ENCODE data around the gene CLEC18C. TPM values are rescaled to one million over a fixed set of nuclear protein-coding genes. Genes with fewer than 3 reads are reported as not detected.

The CLEC18C gene
- total and polyA plus RNA-seq, 2 of the 4 experiments (the other 2 are of a cell fraction): 0.03 TPM; not detected in 1

DNA sequence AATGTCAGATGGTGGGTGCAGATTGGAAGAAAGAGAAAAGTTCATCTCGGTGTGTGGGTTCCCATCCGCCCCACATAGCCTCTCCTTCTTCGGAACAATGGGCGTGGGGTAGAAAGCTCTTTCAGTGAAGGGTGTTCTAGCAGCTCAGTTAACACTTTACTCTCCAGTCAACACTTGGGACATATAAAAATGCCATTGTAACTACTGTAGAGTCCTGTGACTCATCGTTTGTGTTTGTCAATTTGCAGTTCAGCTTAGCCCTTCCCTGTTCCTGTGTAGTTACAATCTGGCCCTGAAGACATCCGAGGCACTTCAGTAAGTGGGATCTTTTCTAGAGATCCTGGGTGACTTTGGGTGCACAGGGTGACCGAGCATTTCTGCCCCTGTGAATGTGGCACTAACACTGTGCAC lies 11.5 kb upstream of the CLEC18C start:
- Histone ChIP-seq H3K27me3 (ENCODE audit: control insufficient read depth, insufficient read depth, low read length) (no peaks in the 10 kb centered on the region), H4K8ac (ENCODE audit: low read depth in 2 of 2, low read length in 2 of 2) (no peak overlapping the region), H3K9me1 (ENCODE audit: insufficient read depth, low read length) (peaks cover 10% of the 10 kb centered on the region; the same call in 1 of the 2 replicates), H2AFZ (replicated peaks; ENCODE audit: low read length, poor library complexity) (peak overlapping the region; percentile 24), H2AK5ac (ENCODE audit: low read depth, low read length) (no peak overlapping the region), H3K9me3 (ENCODE audit: control insufficient read depth, insufficient read depth, low read length) (no peaks in the 10 kb centered on the region), H4K91ac (ENCODE audit: insufficient read depth, low read depth, low read length) (no peak overlapping the region), H3K4ac (ENCODE audit: low read depth, low read length) (no peak overlapping the region), H2AK9ac (replicated peaks; ENCODE audit: low read depth, low read length, poor library complexity) (no peak overlapping the region), H3K14ac (replicated peaks; ENCODE audit: low read depth, low read length) (no peak overlapping the region), H3K79me1 (ENCODE audit: low read depth in 1 of 2, low read length in 2 of 2) (no peaks in the 10 kb centered on the region), H2BK15ac (ENCODE audit: low read depth, low read length) (no peak overlapping the region), H3K9ac (ENCODE audit: low read depth, low read length) (no peak overlapping the region), H3K4me2 (ENCODE audit: low read depth, low read length) (peak overlapping the region; percentile 49), H3K4me3 (ENCODE audit: insufficient read depth, low read depth, low read length) (no peak overlapping the region), H3K4me1 (ENCODE audit: control insufficient read depth, insufficient read depth, low read length) (peaks cover 8% of the 10 kb centered on the region), H2BK20ac (ENCODE audit: low read depth, low read length) (no peak overlapping the region), H3K23ac (ENCODE audit: low read depth, low read length) (no peak overlapping the region), H3K18ac (ENCODE audit: low read depth, low read length) (no peak overlapping the region), H3K27ac (ENCODE audit: insufficient read depth, low read length) (no peak overlapping the region), H2BK5ac (ENCODE audit: low read depth, low read length, poor library complexity, severe bottlenecking) (no peak overlapping the region), H4K5ac (ENCODE audit: low read depth, low read length) (no peak overlapping the region), H4K20me1 (ENCODE audit: insufficient read depth, low read length) (peaks cover 3% of the 10 kb centered on the region; the same call in 1 of the 2 replicates), H2BK120ac (ENCODE audit: low read depth, low read length) (no peak overlapping the region), H3K36me3 (ENCODE audit: control insufficient read depth, insufficient read depth, low read length) (peaks cover 33% of the 10 kb centered on the region), H3K56ac (ENCODE audit: extremely low read depth, insufficient read depth, low read length) (no peak overlapping the region)
- BruUV-seq (replicated peaks): no TSS peak
- TF ChIP-seq CEBPB (IDR thresholded peaks at IDR 0.05; ENCODE audit: low read depth, low read length) (0 out of 2 replicates have a peak, but pooled peaks have one; percentile 9), CHD1 (IDR thresholded peaks at IDR 0.05; ENCODE audit: low read depth, low read length) (no peak), FOS (IDR thresholded peaks at IDR 0.05; ENCODE audit: low read depth, low read length) (peak; percentile 75), SMC3 (IDR thresholded peaks at IDR 0.05; ENCODE audit: low read depth, low read length) (no peak), MXI1 (IDR thresholded peaks at IDR 0.05; ENCODE audit: borderline replicate concordance, low read depth, low read length) (no peak)
- TF ChIP-seq, protein P1, sequence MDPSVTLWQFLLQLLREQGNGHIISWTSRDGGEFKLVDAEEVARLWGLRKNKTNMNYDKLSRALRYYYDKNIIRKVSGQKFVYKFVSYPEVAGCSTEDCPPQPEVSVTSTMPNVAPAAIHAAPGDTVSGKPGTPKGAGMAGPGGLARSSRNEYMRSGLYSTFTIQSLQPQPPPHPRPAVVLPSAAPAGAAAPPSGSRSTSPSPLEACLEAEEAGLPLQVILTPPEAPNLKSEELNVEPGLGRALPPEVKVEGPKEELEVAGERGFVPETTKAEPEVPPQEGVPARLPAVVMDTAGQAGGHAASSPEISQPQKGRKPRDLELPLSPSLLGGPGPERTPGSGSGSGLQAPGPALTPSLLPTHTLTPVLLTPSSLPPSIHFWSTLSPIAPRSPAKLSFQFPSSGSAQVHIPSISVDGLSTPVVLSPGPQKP (IDR thresholded peaks at IDR 0.05; ENCODE audit: borderline replicate concordance, low read depth, low read length): no peak
- TF ChIP-seq, protein P2, sequence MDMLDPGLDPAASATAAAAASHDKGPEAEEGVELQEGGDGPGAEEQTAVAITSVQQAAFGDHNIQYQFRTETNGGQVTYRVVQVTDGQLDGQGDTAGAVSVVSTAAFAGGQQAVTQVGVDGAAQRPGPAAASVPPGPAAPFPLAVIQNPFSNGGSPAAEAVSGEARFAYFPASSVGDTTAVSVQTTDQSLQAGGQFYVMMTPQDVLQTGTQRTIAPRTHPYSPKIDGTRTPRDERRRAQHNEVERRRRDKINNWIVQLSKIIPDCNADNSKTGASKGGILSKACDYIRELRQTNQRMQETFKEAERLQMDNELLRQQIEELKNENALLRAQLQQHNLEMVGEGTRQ (IDR thresholded peaks at IDR 0.05; ENCODE audit: low read depth, low read length): no peak
- 55% methylated on average over 2 of the region's 7 CpGs; no CpG with 5 or more reads in 1 of the 2 experiments for WGBS, 2 experiments (ENCODE audit: extremely low coverage in 2 of 2, insufficient read length in 1 of 2)
- ChIA-PET POLR2A (ENCODE audit: unreplicated experiment) (no interaction called here), CTCF (interaction anchor here (0.5 kb wide), 1 partner anchor 91 kb away, joined by 4 read pairs; no protein-coding TSS in a partner anchor)
- dilution Hi-C loops (cut with HindIII; ENCODE audit: low sequenced_read_pairs, unreplicated experiment) (no loop called here), in situ Hi-C loops (cut with MboI; ENCODE audit: low sequenced_read_pairs) (no loop called here), intact Hi-C loops (cut with micrococcal nuclease) (no loop called here)
- DNase-seq (peak; percentile 80), ATAC-seq (ENCODE audit: low read depth) (peak; percentile 84)

All from IMR-90 (cell line).